IMR-90 (cell line): ENCODE results near the gene REPS2. TPM values are rescaled to one million over a fixed set of nuclear protein-coding genes. Genes with fewer than 3 reads are reported as not detected.

Experiments used
- ATAC-seq: fragments of 200-7000 bp; cut with Tn5 transposase; 2 replicates; pipeline ENCODE4 v1.9.1; 2020; ENCODE audit warnings: low read depth, mild to moderate bottlenecking, moderate library complexity
- BruUV-seq: library from RNA; stranded (reverse); fragments of 400-500 nt; replicated peaks from 2 replicates; lab custom pipeline; 2021; lab: Mats Ljungman, UMichigan
- CTCF ChIA-PET: fragments of 300-600 bp; formaldehyde crosslinking; extraction: SDS; loops from one replicate; lab custom pipeline; 2021; ENCODE audit warnings: antibody characterized with exemption; lab: Yijun Ruan, JAX
- POLR2A ChIA-PET: fragments of 300-600 bp; sonication (Branson Sonifier 250); formaldehyde crosslinking; loops from one replicate; lab custom pipeline; 2022; ENCODE audit warnings: antibody characterized with exemption; ENCODE audit not compliant: unreplicated experiment; lab: Charles Lee
- DNase-seq: peaks from one replicate; pipeline ENCODE4 v3.0.0; 2013
- H2AFZ ChIP-seq: replicated peaks from 2 replicates; pipeline ENCODE3; 2013; ENCODE audit warnings: low read length, mild to moderate bottlenecking; ENCODE audit not compliant: poor library complexity
- H2AK5ac ChIP-seq: 2 replicates; pipeline ENCODE4 v1.6.1; 2013; ENCODE audit warnings: low read depth, low read length, inconsistent platforms
- H2AK9ac ChIP-seq: replicated peaks from 2 replicates; pipeline ENCODE3; 2013; ENCODE audit warnings: mild to moderate bottlenecking, low read depth, low read length, moderate library complexity; ENCODE audit not compliant: poor library complexity
- H2BK120ac ChIP-seq: 2 replicates; pipeline ENCODE4 v1.6.1; 2013; ENCODE audit warnings: low read depth, low read length, inconsistent platforms
- H2BK15ac ChIP-seq: 3 replicates; pipeline ENCODE4 v1.6.1; 2013; ENCODE audit warnings: low read depth, low read length, inconsistent platforms
- H2BK20ac ChIP-seq: 2 replicates; pipeline ENCODE4 v1.6.1; 2013; ENCODE audit warnings: low read depth, mild to moderate bottlenecking, inconsistent platforms, low read length, moderate library complexity
- H2BK5ac ChIP-seq: 2 replicates; pipeline ENCODE4 v1.6.1; 2013; ENCODE audit warnings: mild to moderate bottlenecking, low read depth, low read length, inconsistent platforms; ENCODE audit not compliant: poor library complexity, severe bottlenecking
- H3K14ac ChIP-seq: replicated peaks from 2 replicates; pipeline ENCODE4 v1.6.1; 2013; ENCODE audit warnings: low read depth, low read length, inconsistent platforms
- H3K18ac ChIP-seq: 2 replicates; pipeline ENCODE4 v1.6.1; 2013; ENCODE audit warnings: low read depth, low read length, control low read depth
- H3K23ac ChIP-seq: 2 replicates; pipeline ENCODE4 v1.6.1; 2013; ENCODE audit warnings: low read depth, low read length, inconsistent platforms
- H3K27ac ChIP-seq: 2 replicates; pipeline ENCODE4 v1.5.1; 2013; ENCODE audit warnings: mild to moderate bottlenecking, control low read depth, low read length; ENCODE audit not compliant: insufficient read depth
- H3K27me3 ChIP-seq: 2 replicates; pipeline ENCODE4 v1.6.1; 2013; ENCODE audit warnings: low read length; ENCODE audit not compliant: control insufficient read depth, insufficient read depth
- H3K36me3 ChIP-seq: 2 replicates; pipeline ENCODE4 v1.6.1; 2013; ENCODE audit warnings: low read length, mixed read lengths; ENCODE audit not compliant: control insufficient read depth, insufficient read depth
- H3K4ac ChIP-seq: 2 replicates; pipeline ENCODE4 v1.6.1; 2013; ENCODE audit warnings: low read depth, low read length, inconsistent platforms
- H3K4me1 ChIP-seq: 2 replicates; pipeline ENCODE4 v1.6.1; 2013; ENCODE audit warnings: low read length, mixed read lengths; ENCODE audit not compliant: control insufficient read depth, insufficient read depth
- H3K4me2 ChIP-seq: 2 replicates; pipeline ENCODE4 v1.6.1; 2013; ENCODE audit warnings: low read depth, mild to moderate bottlenecking, control low read depth, low read length, moderate library complexity
- H3K4me3 ChIP-seq: 2 replicates; pipeline ENCODE4 v1.5.1; 2013; ENCODE audit warnings: low read depth, mild to moderate bottlenecking, control low read depth, low read length, moderate library complexity; ENCODE audit not compliant: insufficient read depth
- H3K56ac ChIP-seq: 2 replicates; pipeline ENCODE4 v1.6.1; 2013; ENCODE audit warnings: low read length, inconsistent platforms; ENCODE audit not compliant: insufficient read depth; ENCODE audit errors: extremely low read depth
- H3K79me1 ChIP-seq, 2 experiments: 2 replicates each; pipeline ENCODE4 v1.6.1; 2013; ENCODE audit warnings: low read length in 2 of 2, inconsistent platforms in 1 of 2, low read depth in 1 of 2
- H3K9ac ChIP-seq: 2 replicates; pipeline ENCODE4 v1.6.1; 2013; ENCODE audit warnings: low read depth, low read length, control low read depth
- H3K9me1 ChIP-seq: 2 replicates; pipeline ENCODE4 v1.6.1; 2013; ENCODE audit warnings: low read length, inconsistent platforms; ENCODE audit not compliant: insufficient read depth
- H3K9me3 ChIP-seq: 2 replicates; pipeline ENCODE4 v1.6.1; 2013; ENCODE audit warnings: low read length; ENCODE audit not compliant: control insufficient read depth, insufficient read depth
- H4K20me1 ChIP-seq: 2 replicates; pipeline ENCODE4 v1.6.1; 2013; ENCODE audit warnings: low read length, inconsistent platforms; ENCODE audit not compliant: insufficient read depth
- H4K5ac ChIP-seq: 2 replicates; pipeline ENCODE4 v1.6.1; 2013; ENCODE audit warnings: mild to moderate bottlenecking, low read depth, low read length, control low read depth
- H4K8ac ChIP-seq, 2 experiments: 2 replicates each; pipeline ENCODE4 v1.6.1; 2013; ENCODE audit warnings: low read depth in 2 of 2, low read length in 2 of 2, control low read depth in 1 of 2, inconsistent platforms in 1 of 2
- H4K91ac ChIP-seq: 2 replicates; pipeline ENCODE4 v1.6.1; 2013; ENCODE audit warnings: low read depth, low read length, inconsistent platforms; ENCODE audit not compliant: insufficient read depth
- ELK1 ChIP-seq: fragments of 150-350 bp; IDR thresholded peaks from 2 replicates; pipeline ENCODE4 v1.6.1; 2016; ENCODE audit warnings: low read depth, mild to moderate bottlenecking, low read length, moderate library complexity, borderline replicate concordance
- FOS ChIP-seq: fragments of 150-350 bp; IDR thresholded peaks from 2 replicates; pipeline ENCODE4 v1.6.1; 2016; ENCODE audit warnings: low read depth, low read length
- MAFK ChIP-seq: IDR thresholded peaks from 2 replicates; pipeline ENCODE4 v1.6.1; 2012; ENCODE audit warnings: low read depth, low read length, improper control_type of control experiment
- MXI1 ChIP-seq: IDR thresholded peaks from 2 replicates; pipeline ENCODE4 v1.6.1; 2012; ENCODE audit warnings: low read depth, mild to moderate bottlenecking, low read length, moderate library complexity, borderline replicate concordance
- NFE2L2 ChIP-seq: fragments of 150-350 bp; IDR thresholded peaks from 2 replicates; pipeline ENCODE4 v1.6.1; 2016; ENCODE audit warnings: low read depth, mild to moderate bottlenecking, low read length
- POLR2A ChIP-seq: IDR thresholded peaks from 2 replicates; pipeline ENCODE4 v1.6.1; 2012; ENCODE audit warnings: mild to moderate bottlenecking, low read depth, low read length
- RAD21 ChIP-seq: IDR thresholded peaks from 2 replicates; pipeline ENCODE4 v1.6.1; 2012; ENCODE audit warnings: low read length, improper control_type of control experiment
- RCOR1 ChIP-seq: IDR thresholded peaks from 2 replicates; pipeline ENCODE4 v1.6.1; 2012; ENCODE audit warnings: mild to moderate bottlenecking, low read length, improper control_type of control experiment; ENCODE audit not compliant: insufficient replicate concordance
- RFX5 ChIP-seq: IDR thresholded peaks from 2 replicates; pipeline ENCODE4 v1.8.0; 2012; ENCODE audit warnings: low read depth, mild to moderate bottlenecking, low read length, moderate library complexity
- WGBS, 2 experiments: methylation state at CpG; one replicate each; pipeline versions ENCODE4 v1.1.5 to v1.1.7; 2013; ENCODE audit warnings: missing lambda C conversion rate in 2 of 2; ENCODE audit not compliant: insufficient read length in 1 of 2; ENCODE audit errors: extremely low coverage in 2 of 2; 5-methylcytosine and 5-hydroxymethylcytosine counted together
- dilution Hi-C: fragments of 300-500 bp; cut with HindIII; formaldehyde crosslinking; loops from one replicate; pipeline ENCODE4 v1.14.3; 2018; ENCODE audit warnings: low sequenced_read_pairs; ENCODE audit not compliant: unreplicated experiment
- in situ Hi-C: fragments of 300-500 bp; cut with MboI; formaldehyde crosslinking; loops from 3 replicates; pipeline ENCODE4 v1.14.3; 2019; ENCODE audit warnings: low sequenced_read_pairs, inconsistent platforms, mixed read lengths
- intact Hi-C: fragments of 100-400 bp; cut with micrococcal nuclease; formaldehyde crosslinking; loops from 2 replicates; pipeline ENCODE4 v1.10.0; 2022
- polyA plus RNA-seq, 3 experiments: library from polyadenylated mRNA; depleted of rRNA; stranded (reverse); fragments of >200 nt; gene quantifications; 2 replicates each; pipeline ENCODE4 v1.2.3, GENCODE V29; 2012; ENCODE audit warnings: low replicate concordance in 1 of 3
- total RNA-seq: library from RNA; depleted of rRNA; stranded (reverse); fragments of >200 nt; gene quantifications from 2 replicates; pipeline ENCODE4 v1.2.3, GENCODE V29; 2012

The REPS2 gene
- total and polyA plus RNA-seq, 2 of the 4 experiments (the other 2 are of a cell fraction): 0.02 to 0.18 TPM

- H3K18ac ChIP-seq: no peak overlapping the region
- dilution Hi-C loops (no loop called here), intact Hi-C loops (no loop called here), in situ Hi-C loops (no loop called here)
- no peak overlapping the region for H2BK20ac ChIP-seq
- POLR2A ChIA-PET: no interaction called here
- H3K79me1 ChIP-seq: no peaks in the 10 kb centered on the region
- no peak overlapping the region for H4K5ac ChIP-seq
- BruUV-seq: no TSS peak
- H2AK9ac ChIP-seq: no peak overlapping the region
- ATAC-seq: no peak
- no peaks in the 10 kb centered on the region; the same call in 1 of the 2 replicates for H3K9me3 ChIP-seq
- no peak overlapping the region for H2AFZ ChIP-seq
- H3K9me1 ChIP-seq: no peaks in the 10 kb centered on the region
- H3K14ac ChIP-seq: no peak overlapping the region
- peaks cover 22% of the 10 kb centered on the region for H3K27me3 ChIP-seq
- no peak overlapping the region for H3K4ac ChIP-seq
- no peaks in the 10 kb centered on the region for H3K36me3 ChIP-seq
- WGBS, 2 experiments: no CpG with 5 or more reads among the region's 1 CpG
- no peak overlapping the region for H3K9ac ChIP-seq
- H2BK15ac ChIP-seq: no peak overlapping the region
- no peak overlapping the region for H3K56ac ChIP-seq
- CTCF ChIA-PET: no interaction called here
- H3K4me1 ChIP-seq: no peaks in the 10 kb centered on the region
- H3K4me3 ChIP-seq: no peak overlapping the region
- H3K23ac ChIP-seq: no peak overlapping the region
- H4K8ac ChIP-seq: no peak overlapping the region
- H4K91ac ChIP-seq: no peak overlapping the region
- no peak for DNase-seq
- no peak overlapping the region for H2BK120ac ChIP-seq
- H3K4me2 ChIP-seq: no peak overlapping the region
- no peak overlapping the region for H2BK5ac ChIP-seq
- no peak overlapping the region for H3K27ac ChIP-seq
- no peak overlapping the region for H2AK5ac ChIP-seq
- TF ChIP-seq RFX5 (no peak), POLR2A (no peak), MXI1 (no peak), ELK1 (no peak), NFE2L2 (no peak), RAD21 (no peak), FOS (no peak), MAFK (no peak), RCOR1 (no peak)
- no peaks in the 10 kb centered on the region for H4K20me1 ChIP-seq
Measured at GRCh38 chrX:17040711-17041110, 94.3 kb downstream of the REPS2 start.
